ENCODE results near the gene VPS26B.
A peak's percentile ranks its signal among the peaks of the same experiment; 100 is the strongest.
"Not testable (repeated sequence)": the region's sequence is repeated elsewhere in the genome, so short reads cannot be mapped to it uniquely, and the experiment has no call there.

VPS26B gene

DNA sequence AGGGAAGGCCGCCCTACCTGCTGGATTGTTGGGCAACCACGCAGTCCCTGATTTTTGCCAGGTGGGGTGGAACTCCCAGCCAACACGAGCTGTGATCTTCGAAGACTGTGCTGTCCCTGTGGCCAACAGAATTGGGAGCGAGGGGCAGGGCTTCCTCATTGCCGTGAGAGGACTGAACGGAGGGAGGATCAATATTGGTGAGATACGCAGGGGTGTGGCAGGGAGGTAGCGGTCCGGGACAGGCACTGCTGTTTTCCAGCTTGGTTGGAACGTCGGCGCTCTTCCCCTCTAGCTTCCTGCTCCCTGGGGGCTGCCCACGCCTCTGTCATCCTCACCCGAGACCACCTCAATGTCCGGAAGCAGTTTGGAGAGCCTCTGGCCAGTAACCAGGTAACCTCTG, 36.5 kb downstream of the VPS26B start:
- peak; percentile 42 for DNase-seq

DNA sequence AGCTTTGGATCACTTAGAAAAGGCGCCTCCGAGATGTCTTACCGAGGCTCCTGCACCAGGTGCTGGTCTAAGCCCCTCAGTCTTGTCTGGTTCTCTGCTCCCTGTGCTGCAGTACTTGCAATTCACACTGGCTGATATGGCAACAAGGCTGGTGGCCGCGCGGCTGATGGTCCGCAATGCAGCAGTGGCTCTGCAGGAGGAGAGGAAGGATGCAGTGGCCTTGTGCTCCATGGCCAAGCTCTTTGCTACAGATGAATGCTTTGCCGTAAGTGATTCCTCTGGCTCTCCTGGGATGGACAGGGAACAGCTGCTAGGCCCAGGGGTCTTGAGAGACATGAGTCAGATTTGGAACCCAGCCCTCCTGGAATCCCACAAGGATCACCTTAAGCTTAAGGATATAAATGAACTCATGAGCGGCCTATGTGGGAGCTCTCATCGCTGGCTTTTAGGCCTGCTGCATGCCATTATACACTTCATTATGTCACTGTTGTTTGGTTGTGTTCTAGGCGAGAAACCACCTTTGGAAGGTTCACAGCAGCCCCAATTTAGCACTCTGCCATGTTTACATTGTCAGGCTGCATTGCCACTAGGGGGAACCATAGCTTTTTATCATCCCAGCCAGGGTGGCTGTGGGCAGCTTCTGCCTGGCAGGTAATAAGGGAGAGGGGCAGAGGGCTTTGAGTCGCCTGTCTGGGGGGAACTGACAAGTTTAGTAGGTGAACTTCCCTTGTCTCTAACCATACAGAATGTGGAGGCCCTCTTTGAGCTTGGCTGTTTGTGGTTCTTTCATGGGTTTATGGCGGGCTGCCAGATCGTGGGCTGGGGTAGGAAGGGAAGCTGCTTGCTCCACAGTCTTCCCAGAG, 37.4 kb downstream of the VPS26B start:
- peak; percentile 72 for DNase-seq

DNA sequence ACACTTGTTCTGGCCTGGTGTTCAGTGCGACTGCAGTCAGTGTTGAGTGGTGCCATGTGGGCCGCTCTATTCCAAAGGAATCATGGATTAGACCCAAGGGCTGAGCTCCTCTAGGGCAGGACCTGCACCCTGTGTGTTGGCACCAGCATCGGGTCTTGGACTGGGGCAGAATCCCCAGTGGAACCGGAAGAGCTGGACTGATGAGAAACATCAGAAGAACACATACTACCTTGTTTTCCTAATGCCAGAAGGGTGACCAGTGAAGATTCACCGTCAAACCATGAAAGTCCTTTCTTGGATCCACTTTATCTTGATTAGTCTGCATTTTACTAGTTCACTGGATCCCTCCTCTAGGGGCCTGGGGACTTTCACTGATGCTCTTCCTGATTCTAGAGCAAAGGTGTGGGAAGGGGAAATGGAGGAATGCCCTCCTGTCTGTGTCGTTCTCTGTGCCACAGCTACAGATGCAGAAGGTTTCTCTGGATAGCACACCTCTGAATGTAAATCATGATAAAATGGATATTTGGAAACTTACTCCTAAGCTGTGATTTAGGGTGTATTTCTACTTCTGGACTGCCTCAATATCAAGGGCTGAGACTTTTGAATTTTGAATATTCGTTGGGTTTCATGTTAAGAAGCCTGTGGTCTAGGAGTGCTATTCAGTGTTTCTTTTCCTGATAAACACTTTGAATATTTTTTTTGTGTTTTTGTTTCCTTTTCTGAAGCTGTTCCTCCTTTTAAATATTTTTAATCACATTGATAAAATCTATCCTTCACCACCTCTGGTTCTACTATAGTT, 40.7 kb downstream of the VPS26B start:
- no peak for DNase-seq

DNA sequence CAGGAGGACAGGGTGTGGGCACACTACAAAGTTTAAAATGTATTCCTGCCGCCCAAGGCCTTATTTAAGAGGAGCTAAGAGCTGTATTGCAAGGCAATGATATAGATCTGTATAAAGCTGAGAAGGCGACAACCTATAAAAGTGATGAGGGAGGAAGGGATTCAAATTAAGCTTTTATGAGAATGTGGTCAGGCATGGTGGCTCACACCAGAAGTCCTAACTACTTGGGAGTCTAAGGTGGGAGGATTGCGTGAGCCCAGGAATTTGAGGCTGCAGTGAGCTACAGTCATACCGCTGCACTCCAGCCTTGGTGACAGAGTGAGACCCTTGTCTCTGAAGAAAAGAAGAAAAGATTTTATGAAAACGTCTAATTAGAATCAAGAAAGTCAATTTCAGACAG, 42.0 kb downstream of the VPS26B start:
- peak; percentile 9 for DNase-seq

DNA sequence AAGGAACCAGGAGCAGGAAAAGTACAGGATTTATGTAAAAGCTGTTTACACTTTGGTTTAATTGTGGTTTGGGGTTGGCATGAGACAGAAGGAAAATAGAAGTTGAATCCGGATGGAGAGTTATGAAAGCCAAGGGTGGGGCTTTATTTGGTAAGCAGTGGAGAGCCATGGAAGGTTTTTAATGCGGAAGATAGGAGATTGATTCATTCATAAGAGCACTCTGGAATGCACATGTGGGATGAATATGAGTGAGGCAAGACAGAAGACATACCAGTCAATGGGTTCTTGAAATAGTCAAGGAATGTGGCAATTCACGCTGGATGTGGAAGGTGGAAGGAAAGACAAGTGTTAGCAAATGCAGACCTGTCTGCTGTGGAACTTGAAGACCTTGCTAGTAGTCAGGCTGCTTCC, 42.4 kb downstream of the VPS26B start:
- no peak for DNase-seq

DNA sequence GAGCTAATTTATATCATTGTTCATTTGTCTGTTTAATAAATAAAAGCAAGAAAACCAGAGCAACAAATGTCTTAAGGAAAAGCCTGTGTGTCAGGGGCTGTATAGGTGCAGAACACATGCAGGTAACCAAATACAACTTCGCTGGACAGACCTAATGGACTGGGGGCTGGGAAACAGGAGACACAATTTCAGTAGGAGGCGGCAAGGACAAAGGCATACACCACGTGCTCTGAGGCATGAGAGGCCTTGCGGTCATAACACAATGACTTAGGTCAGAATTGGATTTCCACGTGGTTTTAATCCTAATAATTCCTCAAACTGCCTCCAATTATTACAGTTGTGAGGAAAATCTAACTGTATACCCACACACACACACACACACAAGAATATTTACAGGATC, 43.0 kb downstream of the VPS26B start:
- DNase-seq, result peak; percentile 46

DNA sequence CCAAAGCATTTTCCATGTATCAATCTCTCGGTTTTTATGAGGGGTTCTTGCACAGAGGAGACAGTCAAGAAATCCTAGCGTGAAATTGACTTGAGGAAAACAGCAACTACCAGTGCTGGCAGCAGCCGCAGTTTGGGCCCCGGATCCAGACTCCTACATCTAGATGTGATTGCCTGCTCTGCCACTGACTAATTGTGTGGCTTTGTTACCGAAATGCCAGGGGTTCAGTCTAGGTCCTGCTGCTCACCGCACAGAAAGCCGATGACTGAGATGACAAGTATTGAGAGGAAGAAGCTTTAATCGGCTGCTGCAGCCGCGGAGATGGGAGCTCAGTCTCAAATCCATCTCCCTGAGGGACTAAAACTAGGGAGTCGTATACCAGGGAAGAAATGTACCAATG, 43.5 kb downstream of the VPS26B start:
- DNase-seq, result peak; percentile 27

DNA sequence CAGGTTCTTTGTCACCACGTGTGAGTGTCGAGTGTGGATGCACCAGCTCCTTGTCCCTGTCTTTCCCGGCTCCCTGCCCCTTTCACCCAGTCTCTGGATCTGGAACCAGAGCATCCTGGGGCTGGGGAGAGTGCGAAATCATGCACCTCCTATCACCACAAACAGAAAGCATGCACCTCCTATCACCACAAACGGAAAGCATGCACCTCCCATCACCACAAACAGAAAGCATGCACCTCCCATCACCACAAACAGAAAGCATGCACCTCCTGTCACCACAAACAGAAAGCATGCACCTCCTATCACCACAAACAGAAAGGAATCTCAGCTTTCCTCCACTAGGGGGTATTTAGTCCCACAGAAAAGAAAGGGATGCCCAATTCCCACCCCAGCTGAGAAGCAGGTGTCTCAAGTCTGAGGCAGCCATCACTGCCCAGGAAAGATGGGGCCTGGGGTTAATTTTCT, 45.8 kb downstream of the VPS26B start:
- peak; percentile 63 for DNase-seq

DNA sequence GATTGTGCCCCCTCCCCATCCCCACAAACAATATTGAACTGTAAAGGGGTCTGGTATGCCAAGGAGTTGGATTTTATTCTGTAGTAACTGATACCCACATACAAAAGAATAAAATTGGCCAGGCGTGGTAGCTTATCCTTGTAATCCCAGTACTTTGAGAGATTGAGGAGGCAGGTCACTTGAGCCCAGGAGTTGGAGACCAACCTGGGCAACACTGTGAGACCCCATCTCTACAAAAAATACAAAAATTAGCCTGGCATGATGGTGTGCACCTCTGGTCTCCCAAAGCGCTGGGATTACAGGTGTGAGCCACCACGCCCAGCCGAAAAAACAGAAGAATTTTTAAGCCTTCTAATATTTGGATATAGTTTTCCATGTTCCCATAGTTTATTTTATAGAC, 47.5 kb downstream of the VPS26B start:
- peak; percentile 16 for DNase-seq

DNA sequence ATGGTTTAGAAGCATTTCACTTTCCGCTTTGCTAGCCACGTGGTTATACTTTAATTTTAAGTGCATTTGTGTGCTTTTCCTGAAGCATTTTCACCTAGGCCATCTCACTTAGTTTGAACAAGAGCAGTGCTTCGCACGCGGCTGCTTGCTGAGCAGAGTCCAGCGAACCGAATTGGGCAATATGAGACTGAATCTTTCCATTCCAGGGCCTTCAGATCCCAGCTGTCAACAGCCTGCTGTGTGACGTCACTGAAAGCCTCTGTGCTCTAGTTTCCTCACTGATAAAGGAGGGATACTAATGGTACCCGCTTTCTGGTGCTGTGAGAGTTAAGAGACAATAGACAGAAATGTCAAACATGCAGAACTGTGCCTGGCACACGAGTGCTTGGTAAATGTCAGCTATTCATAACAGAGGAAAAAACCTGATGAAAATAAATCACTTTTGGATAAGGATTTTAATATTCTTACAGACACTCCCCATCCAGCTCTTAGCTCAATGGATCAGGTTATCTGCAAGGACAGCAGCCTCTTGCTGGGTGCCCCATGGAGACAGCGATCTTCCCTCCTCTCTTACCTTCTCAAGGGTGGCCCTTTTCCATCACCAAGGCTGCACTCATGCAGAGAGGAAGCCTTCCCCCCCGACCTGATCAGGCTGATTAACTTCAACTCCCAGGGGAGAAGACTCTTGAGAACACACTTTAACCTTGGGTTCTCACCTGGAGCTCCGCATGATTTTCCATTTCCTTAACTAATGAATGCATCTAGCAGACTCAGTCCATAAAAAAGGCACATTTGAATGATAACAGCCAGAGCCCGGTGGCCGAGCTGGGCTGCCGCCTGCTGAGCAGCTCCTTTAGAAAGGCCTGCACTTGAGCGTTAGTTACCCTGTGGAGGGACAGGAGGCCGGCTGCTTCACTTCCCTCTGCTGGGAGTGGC, 48.2 kb downstream of the VPS26B start:
- peak; percentile 47 for DNase-seq

DNA sequence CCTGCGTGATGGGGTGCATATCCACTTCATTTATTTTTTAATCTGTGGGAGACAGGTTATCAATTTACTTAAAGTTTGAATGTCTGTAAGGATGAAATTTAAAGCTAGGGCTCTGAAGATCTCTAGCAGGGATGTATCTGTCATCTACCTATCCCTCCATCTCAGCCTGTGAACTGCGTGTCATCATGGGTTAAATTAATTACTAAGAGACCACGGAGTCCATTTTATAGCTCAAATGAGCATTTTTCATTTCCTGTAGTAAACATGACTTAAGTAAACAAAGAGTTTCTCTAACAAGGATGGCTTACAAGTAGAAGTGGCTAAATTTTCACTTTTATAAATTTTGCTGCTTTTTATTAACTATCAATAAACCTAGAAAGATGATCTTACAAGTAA, 48.8 kb downstream of the VPS26B start:
- no peak for DNase-seq

DNA sequence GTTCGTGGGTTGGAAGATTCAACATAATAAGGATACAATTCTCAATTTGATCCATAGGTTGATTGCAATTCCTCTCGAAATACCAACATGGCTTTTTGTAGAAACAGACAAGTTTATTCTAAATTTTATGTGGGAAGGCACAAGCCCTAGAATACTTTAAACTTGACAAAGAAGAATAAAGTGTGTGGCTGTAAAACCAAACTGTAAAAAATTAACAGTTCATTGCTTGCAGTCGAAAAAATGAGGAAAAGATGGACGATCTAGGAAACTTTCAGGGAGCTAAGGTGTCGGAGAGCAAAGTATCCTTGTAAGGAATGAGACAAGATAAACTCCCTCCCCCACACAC, 50.7 kb downstream of the VPS26B start:
- no peak for DNase-seq

DNA sequence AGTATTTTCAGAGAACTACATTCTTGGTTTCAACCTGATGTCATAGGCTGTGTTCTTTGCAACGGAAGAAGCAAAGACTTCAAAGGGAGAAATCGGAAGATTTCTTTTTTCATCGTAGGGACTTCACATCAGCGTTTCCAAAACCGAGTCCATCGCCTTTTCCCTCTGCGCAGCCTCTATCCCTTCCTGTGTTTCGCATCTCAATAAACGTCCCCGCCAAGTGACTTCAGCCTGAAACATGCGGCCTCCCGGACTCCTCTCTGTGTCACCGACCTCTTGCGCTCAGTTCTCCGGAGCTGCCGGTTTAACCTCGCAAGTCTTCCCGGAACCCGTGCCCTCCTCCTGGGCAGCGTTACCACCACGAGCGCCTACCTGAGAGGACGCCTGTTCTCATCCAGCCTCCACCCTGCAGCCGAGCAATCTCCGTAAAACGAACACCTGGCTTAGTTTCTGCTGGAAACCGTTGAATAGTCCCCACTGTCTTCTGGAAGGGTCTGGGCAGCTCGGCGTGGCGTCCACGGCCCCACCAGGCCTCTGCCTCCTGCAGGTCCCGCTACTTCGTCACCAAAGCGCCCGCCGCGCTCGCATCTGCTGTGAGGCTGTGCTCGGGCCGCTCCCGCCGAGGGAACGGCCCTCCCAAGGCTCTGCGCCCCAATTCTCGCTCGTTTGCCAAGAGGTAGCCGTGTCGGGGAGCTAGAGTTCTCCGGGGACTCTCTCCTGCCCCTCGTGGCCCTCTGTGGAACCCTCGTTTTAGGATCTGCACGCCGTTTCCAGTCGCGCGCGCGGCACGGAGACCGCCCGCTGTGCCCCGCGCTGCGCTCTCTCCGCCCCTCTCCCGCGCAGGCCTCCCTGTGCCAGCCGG, 51.3 kb downstream of the VPS26B start, which contains the start of gene GLB1L3:
TSS of gene GLB1L3 (plus strand) at position 846 of the 862 bp plus-strand sequence. CDS start 362 bp downstream, outside the sequence.
- DNase-seq, result peak; percentile 92

DNA sequence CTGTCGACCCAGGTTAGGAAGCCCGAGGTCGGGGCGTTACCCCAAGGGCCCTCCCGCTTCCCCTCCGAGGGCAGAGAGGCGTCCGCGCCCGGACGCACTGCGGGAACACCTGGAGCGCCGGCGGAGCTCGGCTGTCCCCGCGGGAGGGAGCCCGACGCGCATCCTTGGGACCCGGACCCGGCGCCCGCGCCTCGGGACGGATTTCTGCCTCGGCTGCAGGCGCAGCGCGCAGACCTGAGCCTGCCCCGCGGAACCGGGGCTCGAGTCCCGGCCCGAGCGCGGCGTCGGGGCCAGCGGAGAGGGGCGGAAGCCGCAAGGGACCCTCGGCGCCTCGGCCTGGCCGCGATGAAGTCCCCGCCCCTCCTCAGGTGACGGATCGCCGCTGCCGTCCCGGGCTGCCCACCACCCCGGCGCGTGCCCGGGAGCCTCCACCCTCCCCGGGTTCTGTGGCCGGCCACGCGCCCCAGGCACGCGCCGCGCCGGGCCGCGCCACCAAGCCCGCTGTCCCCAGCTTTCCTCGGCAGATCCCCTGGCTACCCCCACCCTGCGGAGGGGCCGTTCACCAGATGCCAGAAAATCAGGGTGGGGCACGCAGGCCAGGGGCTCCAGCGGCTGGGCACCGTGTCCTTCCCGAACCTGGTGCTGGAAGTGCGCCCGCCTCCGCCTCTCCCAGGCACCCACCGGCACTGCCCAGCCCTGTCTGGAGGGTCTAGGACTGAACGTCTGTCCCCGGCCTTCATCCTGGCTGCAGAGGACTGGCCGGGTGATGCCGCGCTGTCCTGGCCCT, 52.1 kb downstream of the VPS26B start:
- DNase-seq, result peak; percentile 67

DNA sequence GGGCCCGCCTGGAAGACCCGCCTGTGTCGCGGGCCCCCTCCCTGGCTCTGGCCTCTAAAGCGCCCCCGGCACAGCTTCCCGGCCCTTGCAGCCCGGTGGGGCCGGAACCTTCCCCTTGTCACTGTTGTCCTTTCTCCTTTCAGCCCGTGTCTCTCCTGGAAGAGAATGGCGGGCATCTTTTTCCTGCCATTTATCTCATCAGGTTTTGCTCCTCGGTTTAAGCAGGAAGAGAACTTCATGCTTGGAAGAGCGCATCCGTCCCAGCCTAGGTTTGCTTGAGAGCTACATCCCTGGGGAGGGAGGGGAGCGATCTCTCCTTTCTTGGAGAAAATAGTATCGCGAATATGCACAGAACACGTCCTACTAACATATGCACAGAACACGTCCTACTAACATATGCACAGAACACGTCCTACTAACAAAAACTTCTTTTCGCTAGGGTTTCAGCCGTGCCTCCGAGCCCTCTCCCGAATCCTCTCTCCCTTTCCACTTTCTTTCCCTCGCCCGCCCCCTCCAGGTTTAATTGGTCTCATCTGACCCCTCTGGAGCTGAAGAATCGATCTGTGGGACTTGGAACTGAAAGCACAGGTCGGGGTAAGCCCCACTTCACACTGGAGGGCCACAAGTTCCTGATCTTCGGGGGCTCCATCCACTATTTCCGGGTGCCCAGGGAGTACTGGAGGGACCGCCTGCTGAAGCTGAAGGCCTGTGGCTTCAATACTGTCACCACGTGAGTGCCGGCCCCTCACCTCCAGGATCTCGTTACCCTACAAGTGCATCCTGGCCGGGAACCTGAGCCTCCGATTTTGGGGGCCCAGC, 52.9 kb downstream of the VPS26B start:
- DNase-seq, result peak; percentile 44

DNA sequence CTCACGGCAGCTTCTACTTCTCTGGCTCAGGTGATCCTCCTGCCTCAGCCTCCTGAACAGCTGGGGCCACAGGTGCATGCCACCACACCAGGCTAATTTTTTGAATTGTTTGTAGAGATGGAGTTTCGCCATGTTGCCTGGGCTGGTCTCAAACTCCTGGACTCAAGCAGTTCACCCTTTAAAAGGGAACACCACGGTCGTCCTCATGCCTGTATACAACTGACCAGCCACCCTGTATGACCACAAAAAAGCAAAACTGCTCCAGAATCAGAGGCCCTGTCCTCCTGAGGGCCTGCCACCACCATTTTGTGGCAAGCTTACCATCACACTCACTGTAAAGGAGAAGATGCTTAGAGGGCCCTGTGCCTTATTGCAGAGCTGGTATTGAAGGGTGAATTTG, 53.9 kb downstream of the VPS26B start:
- peak; percentile 24 for DNase-seq

DNA sequence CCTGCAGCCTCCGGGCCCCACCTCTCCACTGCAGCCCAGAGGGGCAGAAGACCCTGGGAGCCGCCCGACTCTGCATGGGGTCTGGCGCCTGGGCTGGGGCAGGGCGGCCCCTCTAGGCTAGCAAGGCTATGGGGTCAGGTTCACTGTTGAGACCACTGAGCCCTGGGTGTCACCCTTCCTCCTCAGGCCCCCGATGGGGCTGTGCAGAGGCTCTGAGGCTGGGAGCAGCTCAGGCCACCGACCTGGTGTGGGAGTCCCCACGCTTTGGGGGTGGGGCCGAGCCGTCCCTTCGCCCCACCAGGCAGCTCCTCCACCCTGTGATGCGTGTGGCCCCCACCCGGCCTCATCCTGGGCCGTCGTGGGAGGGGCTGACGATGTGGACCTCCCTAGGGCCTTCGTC, 57.2 kb downstream of the VPS26B start:
- DNase-seq, result not testable (repeated sequence)

DNA sequence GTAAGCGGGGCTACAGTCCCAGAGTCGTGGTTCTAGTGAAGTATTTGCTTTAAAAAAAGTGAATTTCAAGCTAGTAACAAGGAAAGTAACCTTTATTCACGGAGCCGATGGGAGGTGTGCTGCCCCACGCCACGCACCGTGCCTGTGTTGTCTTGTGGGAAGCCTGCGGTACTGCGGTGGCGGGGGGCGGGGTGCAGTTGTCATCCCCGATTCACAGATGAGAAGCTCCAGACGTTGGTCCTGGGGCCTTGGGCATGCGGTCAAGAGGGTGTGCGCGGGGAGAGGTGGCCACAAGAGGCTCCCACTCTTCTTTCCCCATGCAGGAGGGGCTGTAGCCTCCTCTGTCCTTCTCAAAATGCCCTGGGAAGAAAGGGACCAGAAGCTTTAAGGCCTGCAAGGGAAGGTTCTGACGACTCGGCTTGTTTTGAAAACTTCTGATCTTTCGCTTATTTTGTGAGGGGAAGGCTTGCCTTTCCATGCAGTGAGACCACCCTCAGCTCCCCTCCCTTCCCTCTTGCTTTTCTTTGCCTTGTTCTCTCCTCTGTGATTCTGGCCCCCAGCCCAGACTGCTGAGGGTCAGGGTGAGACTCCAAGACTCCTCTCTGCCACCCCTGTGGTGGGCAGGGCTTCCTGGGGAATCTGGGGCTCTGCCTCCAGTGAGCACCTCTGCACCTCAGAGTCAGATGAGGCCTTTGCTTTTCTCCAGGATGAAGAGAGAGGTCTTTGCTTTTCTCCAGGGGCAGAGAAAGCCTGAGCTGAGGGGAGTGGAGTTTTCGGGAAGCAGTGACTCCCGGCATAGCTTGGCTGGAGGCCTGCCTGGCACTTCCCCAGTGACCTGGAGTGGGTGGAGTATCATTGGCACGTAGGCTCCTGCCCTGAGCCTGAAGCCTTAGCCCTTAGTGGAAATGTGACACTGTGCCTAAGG, 57.9 kb downstream of the VPS26B start:
- peak; percentile 21 for DNase-seq
